Activated CD4-positive, alpha-beta memory T cell treated with anti-CD3 and anti-CD28 coated beads for 36 hours (primary cell): ENCODE data around the gene KRT7. TPM values are rescaled to one million over a fixed set of nuclear protein-coding genes. Genes with fewer than 3 reads are reported as not detected.
"Not testable (repeated sequence)": the region's sequence is repeated elsewhere in the genome, so short reads cannot be mapped to it uniquely, and the experiment has no call there.

ENCODE experiments used
- CTCF ChIA-PET: fragments of 350-600 bp; sonication (Branson Sonifier 250); formaldehyde crosslinking; loops from one replicate; lab custom pipeline; 2021; ENCODE audit warnings: antibody characterized with exemption, inconsistent platforms; lab: Charles Lee
- POLR2A ChIA-PET: fragments of 350-600 bp; sonication (Branson Sonifier 250); formaldehyde crosslinking; loops from one replicate; lab custom pipeline; 2021; ENCODE audit warnings: antibody characterized with exemption; lab: Charles Lee
- DNase-seq: peaks from one replicate; pipeline ENCODE4 v3.0.0-alpha.2; 2020
- H3K27ac Mint-ChIP-seq: one replicate; pipeline ENCODE4 v1.8.0; 2021; ENCODE audit warnings: mixed read lengths
- H3K27me3 Mint-ChIP-seq: one replicate; pipeline ENCODE4 v1.8.0; 2021; ENCODE audit warnings: mixed read lengths
- H3K36me3 Mint-ChIP-seq: one replicate; pipeline ENCODE4 v1.8.0; 2021; ENCODE audit warnings: mixed read lengths
- H3K4me1 Mint-ChIP-seq: one replicate; pipeline ENCODE4 v1.8.0; 2021; ENCODE audit warnings: low read depth, mixed read lengths
- H3K4me3 Mint-ChIP-seq: one replicate; pipeline ENCODE4 v1.8.0; 2021; ENCODE audit warnings: mild to moderate bottlenecking, mixed read lengths
- H3K9me3 Mint-ChIP-seq: one replicate; pipeline ENCODE4 v1.8.0; 2021; ENCODE audit warnings: mixed read lengths
- intact Hi-C: fragments of 100-400 bp; cut with micrococcal nuclease; formaldehyde crosslinking; loops from one replicate; pipeline ENCODE4 v1.15.1; 2023
- total RNA-seq, 2 experiments: library from RNA; stranded (reverse); gene quantifications; one replicate each; pipeline ENCODE4 v1.2.3, GENCODE V29; 2021

KRT7 gene
- total RNA-seq, 2 experiments from 2014 or later: 3.5 to 3.7 TPM

- H3K9me3 Mint-ChIP-seq: no peaks in the 10 kb centered on the region
- no peak overlapping the region for H3K27ac Mint-ChIP-seq
- no peak for DNase-seq
- H3K27me3 Mint-ChIP-seq: no peaks in the 10 kb centered on the region
- ChIA-PET POLR2A (no interaction called here), CTCF (interaction anchor here (0.7 kb wide), 1 partner anchor 341 kb away, joined by 3 read pairs; no protein-coding TSS in a partner anchor)
- H3K4me1 Mint-ChIP-seq: no peaks in the 10 kb centered on the region
- intact Hi-C loops: no loop called here
- no peak overlapping the region for H3K4me3 Mint-ChIP-seq
- H3K36me3 Mint-ChIP-seq: no peaks in the 10 kb centered on the region
Measured at GRCh38 chr12:52285172-52285745, 52.2 kb downstream of the KRT7 start.

- no peaks in the 10 kb centered on the region for H3K27me3 Mint-ChIP-seq
Measured at GRCh38 chr12:52285851-52286530, 52.9 kb downstream of the KRT7 start.

GRCh38 chr12:52286857-52287785 is 54.1 kb downstream of the KRT7 start:
- H3K4me1 Mint-ChIP-seq, POLR2A ChIA-PET, H3K27me3 Mint-ChIP-seq, intact Hi-C loops, DNase-seq, H3K36me3 Mint-ChIP-seq, H3K4me3 Mint-ChIP-seq, H3K27ac Mint-ChIP-seq, H3K9me3 Mint-ChIP-seq: not testable (repeated sequence)
- CTCF ChIA-PET: interaction anchor here (0.9 to 1.1 kb wide), 2 partner anchors 9 to 20 kb away, joined by 3 to 7 read pairs; no protein-coding TSS in a partner anchor

More at GRCh38 chr12:52285851-52286530, 52.9 kb downstream of the KRT7 start:
- no peak for DNase-seq
- Mint-ChIP-seq H3K27ac (no peak overlapping the region), H3K9me3 (no peaks in the 10 kb centered on the region), H3K36me3 (no peaks in the 10 kb centered on the region), H3K4me1 (no peaks in the 10 kb centered on the region), H3K4me3 (no peak overlapping the region)
- ChIA-PET POLR2A (no interaction called here), CTCF (interaction anchor here (0.9 kb wide), 1 partner anchor 21 kb away, joined by 3 read pairs; no protein-coding TSS in a partner anchor)
- intact Hi-C loops: no loop called here

DNA sequence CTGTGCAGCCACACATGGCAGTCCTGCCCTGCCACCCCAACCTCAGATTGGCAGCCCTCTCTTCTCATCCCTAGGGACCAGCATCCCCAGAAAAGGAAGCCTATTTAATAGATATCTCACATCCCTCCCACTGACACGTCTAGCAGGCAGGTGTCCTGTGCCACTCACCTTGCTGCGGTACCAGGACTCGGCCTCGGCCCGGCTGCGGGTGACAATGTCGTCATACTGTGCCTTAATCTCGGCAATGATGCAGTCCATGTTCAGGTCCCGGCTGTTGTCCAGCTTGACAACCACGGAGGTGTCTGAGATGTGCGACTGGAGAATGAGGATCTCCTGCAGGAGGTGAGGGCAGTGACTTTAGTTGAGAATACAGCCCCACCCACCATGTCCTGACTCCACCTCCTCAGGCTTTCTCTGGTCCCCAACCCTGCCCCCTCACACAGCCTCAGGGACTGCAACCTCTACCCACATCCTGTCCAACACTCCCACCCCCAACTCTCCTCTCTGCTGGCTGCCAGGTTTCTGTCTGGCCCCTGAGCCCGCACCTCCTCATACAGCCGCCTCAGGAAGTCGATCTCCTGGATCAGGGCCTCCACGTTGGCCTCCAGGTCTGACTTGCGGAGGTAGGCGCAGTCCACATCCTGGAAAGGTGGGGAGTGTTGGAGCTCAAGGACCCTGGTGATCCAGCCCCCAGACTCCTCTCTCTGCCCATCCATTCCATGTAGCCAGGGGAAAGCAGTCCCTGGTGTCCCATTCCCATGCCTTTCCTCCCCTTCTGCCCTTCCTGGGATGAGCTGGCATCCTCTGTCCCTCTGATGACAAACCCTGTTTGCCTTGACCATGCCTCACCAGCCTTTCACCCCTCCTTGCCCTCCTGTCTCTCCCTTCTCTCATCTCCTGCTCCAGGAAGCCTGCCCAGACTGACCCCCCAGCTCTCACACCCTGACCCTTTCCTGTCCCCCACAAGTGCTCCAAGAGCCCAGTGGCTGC is 55.1 kb downstream of the KRT7 start:
- H3K27me3 Mint-ChIP-seq, H3K4me1 Mint-ChIP-seq, H3K27ac Mint-ChIP-seq, POLR2A ChIA-PET, H3K4me3 Mint-ChIP-seq, DNase-seq, intact Hi-C loops, CTCF ChIA-PET, H3K36me3 Mint-ChIP-seq, H3K9me3 Mint-ChIP-seq: not testable (repeated sequence)

- H3K9me3 Mint-ChIP-seq, intact Hi-C loops, DNase-seq, H3K36me3 Mint-ChIP-seq, H3K27ac Mint-ChIP-seq, H3K27me3 Mint-ChIP-seq, H3K4me3 Mint-ChIP-seq, POLR2A ChIA-PET, H3K4me1 Mint-ChIP-seq, CTCF ChIA-PET: not testable (repeated sequence)
Measured at GRCh38 chr12:52290483-52291134, 57.6 kb downstream of the KRT7 start.

- Mint-ChIP-seq H3K9me3 (no peaks in the 10 kb centered on the region), H3K4me1 (no peaks in the 10 kb centered on the region), H3K27ac (no peak within 1 kb of the TSS), H3K36me3 (no peaks in the 10 kb centered on the region), H3K27me3 (peaks cover 6% of the 10 kb centered on the region), H3K4me3 (no peak within 1 kb of the TSS)
- intact Hi-C loops: no loop called here
- POLR2A ChIA-PET: no interaction called here
- CTCF ChIA-PET: interaction anchor here (6.7 kb wide), 1 partner anchor 12 kb away, joined by 52 read pairs; no protein-coding TSS in a partner anchor
- DNase-seq: no peak
Measured at GRCh38 chr12:52291267-52291935, 58.4 kb downstream of the KRT7 start, which contains the start of gene KRT81. TSS of gene KRT81 (minus strand) at chr12:52291534. CDS start at chr12:52291465, 69 bp downstream.

DNA sequence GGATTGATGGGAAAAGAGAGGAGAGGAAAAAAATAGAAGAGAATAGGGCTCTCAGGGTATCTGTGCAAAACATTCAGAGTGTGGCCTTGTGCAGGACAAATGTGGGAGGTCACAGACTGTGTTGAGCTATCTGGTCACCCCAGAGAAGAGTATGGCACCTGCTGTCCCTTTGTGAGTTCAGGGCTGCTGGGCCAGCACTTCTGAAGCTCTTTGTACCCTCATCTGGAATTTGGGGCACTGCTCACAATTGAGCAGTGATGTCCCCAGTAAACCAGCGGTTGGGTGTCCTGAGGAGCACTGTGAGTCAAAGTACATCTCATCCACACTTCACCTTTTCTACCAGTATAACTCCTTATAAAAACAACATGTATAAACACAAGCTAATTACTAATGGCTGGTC is 60.9 kb downstream of the KRT7 start:
- intact Hi-C loops: no loop called here
- no peak for DNase-seq
- no peaks in the 10 kb centered on the region for H3K4me1 Mint-ChIP-seq
- H3K4me3 Mint-ChIP-seq: no peak overlapping the region
- H3K27me3 Mint-ChIP-seq: peaks cover 16% of the 10 kb centered on the region
- H3K9me3 Mint-ChIP-seq: no peaks in the 10 kb centered on the region
- no peaks in the 10 kb centered on the region for H3K36me3 Mint-ChIP-seq
- ChIA-PET POLR2A (no interaction called here), CTCF (interaction anchor here (6.7 kb wide), 1 partner anchor 15 kb away, joined by 52 read pairs; no protein-coding TSS in a partner anchor)
- no peak overlapping the region for H3K27ac Mint-ChIP-seq

- Mint-ChIP-seq H3K4me1 (no peaks in the 10 kb centered on the region), H3K36me3 (no peaks in the 10 kb centered on the region), H3K4me3 (no peak overlapping the region), H3K27ac (no peak overlapping the region), H3K27me3 (peaks cover 19% of the 10 kb centered on the region), H3K9me3 (no peaks in the 10 kb centered on the region)
- CTCF ChIA-PET: interaction anchor here (6.7 kb wide), 1 partner anchor 16 kb away, joined by 52 read pairs; no protein-coding TSS in a partner anchor
- no peak for DNase-seq
- POLR2A ChIA-PET: no interaction called here
- intact Hi-C loops: no loop called here
Measured at GRCh38 chr12:52294803-52295202, 61.8 kb downstream of the KRT7 start.

DNA sequence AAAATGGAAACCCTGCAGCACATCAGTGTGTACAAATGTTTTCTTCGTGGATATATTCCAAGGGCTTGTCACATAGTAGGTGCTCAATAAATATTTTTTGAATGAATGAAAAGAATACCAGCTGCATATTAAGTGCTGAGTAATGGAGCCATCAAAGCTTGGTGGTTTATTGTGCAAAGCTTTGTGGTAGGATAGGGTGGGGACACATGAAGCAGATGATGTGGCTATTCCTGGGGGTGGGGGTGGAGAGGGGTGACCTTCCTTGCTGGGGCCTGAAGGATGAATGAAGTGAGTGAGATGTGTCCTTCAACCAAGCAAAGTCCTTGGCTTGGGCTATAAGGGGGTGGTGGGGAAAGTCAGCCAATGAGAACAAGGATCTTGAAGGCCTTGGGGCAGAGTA is 62.6 kb downstream of the KRT7 start:
- intact Hi-C loops: no loop called here
- ChIA-PET POLR2A (no interaction called here), CTCF (interaction anchor here (6.7 kb wide), 1 partner anchor 17 kb away, joined by 52 read pairs; no protein-coding TSS in a partner anchor)
- Mint-ChIP-seq H3K36me3 (no peaks in the 10 kb centered on the region), H3K9me3 (no peaks in the 10 kb centered on the region), H3K27me3 (peaks cover 19% of the 10 kb centered on the region), H3K27ac (no peak overlapping the region), H3K4me1 (no peaks in the 10 kb centered on the region), H3K4me3 (no peak overlapping the region)
- DNase-seq: no peak

DNA sequence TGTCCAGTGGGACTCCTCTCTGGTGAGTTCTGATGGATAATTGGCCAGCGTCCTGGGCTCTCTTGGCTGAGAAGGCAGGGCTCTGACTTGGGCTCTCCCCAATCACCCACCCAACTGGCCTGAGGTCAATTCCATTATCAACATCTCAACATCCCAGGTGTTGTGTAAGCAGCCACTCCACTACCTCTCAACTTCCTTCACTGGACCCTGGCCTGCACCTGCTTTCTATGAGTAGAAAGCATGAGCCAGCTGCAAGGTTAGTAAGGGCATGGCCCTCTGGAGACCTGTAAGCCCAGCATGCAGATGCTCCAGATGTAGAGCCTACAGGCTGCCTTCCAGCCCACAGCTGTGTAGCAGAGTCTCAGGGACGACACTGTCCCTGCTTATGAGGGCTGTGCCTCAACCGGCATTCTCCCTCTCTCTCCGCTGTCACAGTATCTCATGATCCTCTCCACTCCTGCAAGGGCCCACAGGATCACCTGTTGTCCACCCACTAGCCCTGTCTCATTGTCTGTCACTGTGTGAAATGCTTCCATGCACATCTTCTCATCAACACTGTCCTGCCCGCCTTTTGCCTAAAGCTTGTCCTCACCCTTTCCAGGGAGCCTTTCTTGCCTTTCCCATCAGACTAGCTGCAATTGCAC is 63.7 kb downstream of the KRT7 start:
- H3K27ac Mint-ChIP-seq: no peak overlapping the region
- DNase-seq: no peak
- no peaks in the 10 kb centered on the region for H3K36me3 Mint-ChIP-seq
- H3K4me3 Mint-ChIP-seq: no peak overlapping the region
- CTCF ChIA-PET: interaction anchor here (6.7 kb wide), 1 partner anchor 18 kb away, joined by 52 read pairs; no protein-coding TSS in a partner anchor
- intact Hi-C loops: no loop called here
- H3K4me1 Mint-ChIP-seq: no peaks in the 10 kb centered on the region
- H3K9me3 Mint-ChIP-seq: no peaks in the 10 kb centered on the region
- H3K27me3 Mint-ChIP-seq: peaks cover 19% of the 10 kb centered on the region
- POLR2A ChIA-PET: no interaction called here
